GM18502 (cell line): Measurements from ENCODE around the gene QSOX1.

Experiments used
- ATAC-seq: cut with Tn5 transposase; IDR thresholded peaks from one replicate; pipeline ENCODE4 v1.9.1; 2021; ENCODE audit warnings: mild to moderate bottlenecking; ENCODE audit not compliant: unreplicated experiment, poor library complexity

QSOX1 gene

DNA sequence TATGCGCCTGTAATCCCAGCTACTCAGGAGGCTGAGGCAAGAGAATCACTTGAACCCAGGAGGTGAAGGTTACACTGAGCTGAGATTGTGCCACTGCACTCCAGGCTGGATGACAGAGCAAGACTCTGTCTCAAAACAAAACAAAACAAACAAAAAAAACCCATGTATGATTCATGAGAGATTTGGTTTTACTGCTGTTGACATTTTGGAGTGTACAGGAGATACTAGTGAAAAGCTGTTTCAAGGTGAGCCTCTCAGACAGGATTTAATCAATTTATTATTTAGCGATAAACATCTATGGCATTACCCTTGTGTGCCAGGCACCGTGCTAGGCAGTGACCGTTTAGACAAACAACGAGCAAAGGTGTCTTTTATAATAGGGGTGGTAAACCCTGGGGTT, 91.9 kb downstream of the QSOX1 start:
- ATAC-seq, result no peak

DNA sequence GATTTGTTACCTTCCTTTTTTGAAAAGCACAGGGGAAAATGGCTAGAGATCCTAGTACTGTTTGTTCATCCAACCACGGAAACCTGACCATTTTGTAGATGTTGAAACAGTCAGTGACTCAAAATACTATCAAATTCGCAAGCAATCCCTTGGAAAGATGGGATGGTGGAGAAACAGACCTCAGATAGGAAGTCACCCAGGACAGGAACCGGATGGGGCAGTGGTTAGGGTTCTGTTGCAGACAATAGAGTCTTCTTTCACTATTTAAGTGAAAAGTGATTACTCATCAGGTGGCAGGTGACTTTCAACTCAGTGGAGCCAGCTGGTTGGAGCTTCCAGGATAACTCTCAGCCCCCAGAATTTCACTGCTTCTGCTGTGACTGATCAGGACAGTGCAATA, 92.4 kb downstream of the QSOX1 start:
- ATAC-seq, result no peak

DNA sequence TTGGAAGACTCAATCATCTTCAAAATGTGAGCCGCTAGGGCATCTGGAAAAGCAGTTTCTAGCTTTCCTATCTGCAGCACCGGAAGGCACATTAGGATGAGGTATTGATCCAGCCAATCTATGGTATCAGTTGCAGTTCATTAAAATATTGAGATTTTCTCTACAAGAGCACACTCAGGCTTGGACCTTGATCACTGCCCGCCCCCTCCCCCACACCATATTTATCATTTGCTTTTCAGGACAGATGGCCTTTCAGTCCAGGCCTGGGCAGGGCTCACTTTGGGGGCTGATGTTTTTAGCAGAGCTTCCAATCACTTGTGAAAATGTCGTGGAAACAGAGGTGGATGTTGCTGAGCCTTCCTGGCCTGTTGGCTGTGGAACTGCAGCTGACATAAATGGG, 92.9 kb downstream of the QSOX1 start:
- ATAC-seq, result no peak

DNA sequence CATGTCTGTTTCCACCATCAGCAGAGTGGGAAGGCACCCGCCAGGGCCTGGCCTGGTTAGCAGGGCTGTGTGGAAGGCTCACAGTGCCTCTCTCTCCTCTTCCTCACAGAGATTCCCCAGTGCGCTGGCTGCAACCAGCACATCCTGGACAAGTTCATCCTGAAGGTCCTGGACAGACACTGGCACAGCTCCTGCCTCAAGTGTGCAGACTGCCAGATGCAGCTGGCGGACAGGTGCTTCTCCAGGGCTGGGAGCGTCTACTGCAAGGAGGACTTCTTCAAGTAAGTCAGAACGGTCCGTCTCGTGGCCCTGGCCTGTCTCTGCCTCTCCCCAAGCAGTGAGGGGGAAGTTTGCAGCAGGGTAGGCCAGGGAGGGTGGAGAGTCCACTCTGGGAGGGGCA, 93.5 kb downstream of the QSOX1 start:
- ATAC-seq, result no peak

- ATAC-seq, result no peak
Measured at GRCh38 chr1:180248731-180249681, 94.3 kb downstream of the QSOX1 start.

DNA sequence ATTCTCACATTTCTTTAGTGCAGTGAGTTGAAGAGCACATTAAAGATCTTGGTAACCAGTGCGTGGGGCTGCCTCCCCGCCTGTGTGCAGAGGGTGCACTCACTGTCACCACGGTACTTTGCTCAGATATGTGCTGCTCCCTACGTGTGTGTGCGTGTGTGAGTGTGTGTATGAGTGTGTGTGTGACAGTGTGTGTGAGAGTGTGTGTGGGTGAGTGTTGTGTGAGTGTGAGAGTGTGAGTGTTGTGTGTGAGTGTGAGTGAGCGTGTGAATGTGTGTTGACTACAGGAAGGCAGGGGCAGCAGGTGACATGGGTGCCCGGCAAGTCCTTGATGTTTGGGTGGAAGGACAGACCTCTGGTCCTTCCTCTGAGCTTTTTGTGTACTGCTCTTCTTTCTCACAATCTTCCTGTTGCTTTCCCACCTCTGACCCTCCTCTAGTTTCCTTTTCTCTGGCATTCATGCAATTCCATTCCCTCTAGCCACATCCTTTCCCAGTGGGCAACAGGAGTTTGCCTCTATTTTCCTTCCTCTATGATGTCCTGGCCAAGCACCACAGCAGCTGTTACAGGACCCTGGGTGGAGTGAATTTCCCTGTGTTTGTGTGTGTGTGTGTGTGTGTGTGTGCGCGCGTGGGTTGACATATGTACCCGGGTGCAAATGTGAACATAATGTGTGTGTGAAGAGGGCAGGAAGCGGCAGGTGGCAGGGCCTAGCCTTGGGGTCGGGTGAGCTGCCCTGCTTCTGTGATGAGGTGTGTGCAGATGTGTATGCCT, 95.2 kb downstream of the QSOX1 start:
- no peak for ATAC-seq

DNA sequence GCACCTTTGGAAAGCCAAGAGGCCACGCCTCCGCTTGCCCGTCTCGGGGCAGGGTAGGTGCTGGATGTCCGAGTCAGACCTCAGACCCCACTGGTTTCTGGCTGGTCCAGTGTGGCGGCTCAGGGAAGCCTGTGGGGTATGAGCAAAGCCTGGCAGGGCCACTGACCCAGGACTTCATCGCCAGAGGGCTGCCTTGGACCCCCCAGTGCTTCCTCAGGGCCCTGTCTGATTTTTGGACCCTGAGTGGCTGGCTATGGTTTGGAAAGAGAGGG, 95.8 kb downstream of the QSOX1 start:
- ATAC-seq, result no peak

DNA sequence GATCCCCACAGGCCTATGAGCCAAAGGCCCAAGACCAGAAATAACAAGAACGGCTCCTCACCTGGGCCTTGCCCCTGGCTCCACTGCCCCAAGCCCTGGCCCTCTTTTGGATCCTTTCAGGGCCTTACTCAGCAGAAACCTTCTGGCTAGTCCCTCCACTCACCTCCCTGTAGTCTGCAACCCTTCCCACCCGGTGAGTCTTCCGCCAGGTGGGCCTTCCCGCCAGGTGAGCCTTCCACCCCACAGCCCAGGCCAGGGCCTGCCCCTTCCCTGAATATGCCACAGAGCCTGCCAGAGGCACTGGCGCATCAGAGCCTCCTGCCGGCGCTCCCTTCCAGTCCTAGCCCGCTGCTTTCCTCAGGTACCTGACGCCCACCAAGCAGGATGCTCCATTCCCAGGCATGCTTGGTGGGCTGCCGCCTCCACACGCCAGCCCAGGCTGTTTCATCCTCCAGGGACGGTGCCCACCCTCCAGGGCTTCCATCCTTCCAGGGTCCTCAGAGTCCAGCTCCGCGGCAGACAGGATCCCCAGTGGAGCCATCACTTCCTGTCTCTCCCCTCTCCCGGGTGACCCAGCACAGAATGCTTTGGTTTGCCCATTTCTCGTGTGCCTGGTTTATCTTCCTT, 96.3 kb downstream of the QSOX1 start:
- ATAC-seq, result no peak

- no peak for ATAC-seq
Measured at GRCh38 chr1:180251526-180252305, 97.0 kb downstream of the QSOX1 start.

- no peak for ATAC-seq
Measured at GRCh38 chr1:180252638-180253536, 98.2 kb downstream of the QSOX1 start.
